ENCODE results near the gene CIZ1.
A peak's percentile ranks its signal among the peaks of the same experiment; 100 is the strongest.

Gene CIZ1

DNA sequence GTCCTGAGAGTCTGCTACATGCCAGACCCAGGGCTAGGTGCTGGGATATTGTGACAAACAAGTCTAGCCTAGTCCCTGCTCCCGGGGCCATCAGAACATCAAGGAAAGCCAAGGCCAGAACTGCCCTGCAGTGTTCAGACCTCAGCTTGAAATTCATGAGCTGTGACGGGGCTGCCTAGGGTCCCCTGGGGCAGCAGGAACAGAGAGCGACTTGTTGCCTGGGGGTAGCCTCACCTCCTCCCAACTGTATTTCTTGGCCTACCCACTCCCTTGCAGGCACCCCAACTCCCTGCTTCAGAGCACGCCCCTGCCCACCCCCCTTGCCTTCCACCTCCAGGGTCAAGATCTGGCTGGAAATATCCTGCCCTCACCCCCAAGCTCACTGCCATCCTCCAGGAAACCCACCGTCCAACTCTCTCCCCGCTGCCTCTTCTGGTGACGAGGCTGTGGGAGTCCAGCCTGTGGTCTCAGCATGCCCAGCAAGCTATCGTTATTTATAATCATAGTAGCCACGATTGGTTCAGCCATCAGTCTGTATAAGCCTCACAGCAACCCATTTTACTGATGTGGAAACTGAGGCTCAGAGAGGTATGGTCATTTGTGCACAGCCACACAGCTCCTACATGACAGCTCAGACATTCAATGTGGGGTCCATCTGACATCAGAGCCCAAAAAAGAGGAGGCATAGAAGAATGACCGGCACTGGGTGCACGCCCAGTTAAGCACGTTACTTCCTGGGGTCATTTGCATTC lies 22.6 kb upstream of the CIZ1 start:
- DNase-seq (ENCODE audit: low spot score) (no peak), FAIRE-seq (no peak)

DNA sequence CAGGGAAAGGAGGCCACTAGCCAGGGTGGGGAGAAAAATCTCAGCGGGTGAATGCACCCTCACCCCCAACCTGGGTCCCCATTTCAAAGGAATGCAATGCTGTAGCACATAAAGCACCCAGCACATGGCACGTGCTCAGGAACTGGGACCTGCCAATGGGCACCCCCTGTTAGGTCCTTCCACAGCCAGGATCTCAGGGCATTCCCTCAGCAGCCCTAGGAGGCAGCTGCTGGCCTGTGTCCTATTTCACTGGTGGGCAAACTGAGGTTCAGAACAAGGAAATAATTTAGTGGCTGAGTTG lies 20.6 kb upstream of the CIZ1 start:
- DNase-seq (ENCODE audit: low spot score) = no peak
- FAIRE-seq = no peak

GRCh38 chr9:128211186-128211980 lies 20.0 kb upstream of the CIZ1 start:
- DNase-seq (ENCODE audit: low spot score) = no peak
- no peak for FAIRE-seq

DNA sequence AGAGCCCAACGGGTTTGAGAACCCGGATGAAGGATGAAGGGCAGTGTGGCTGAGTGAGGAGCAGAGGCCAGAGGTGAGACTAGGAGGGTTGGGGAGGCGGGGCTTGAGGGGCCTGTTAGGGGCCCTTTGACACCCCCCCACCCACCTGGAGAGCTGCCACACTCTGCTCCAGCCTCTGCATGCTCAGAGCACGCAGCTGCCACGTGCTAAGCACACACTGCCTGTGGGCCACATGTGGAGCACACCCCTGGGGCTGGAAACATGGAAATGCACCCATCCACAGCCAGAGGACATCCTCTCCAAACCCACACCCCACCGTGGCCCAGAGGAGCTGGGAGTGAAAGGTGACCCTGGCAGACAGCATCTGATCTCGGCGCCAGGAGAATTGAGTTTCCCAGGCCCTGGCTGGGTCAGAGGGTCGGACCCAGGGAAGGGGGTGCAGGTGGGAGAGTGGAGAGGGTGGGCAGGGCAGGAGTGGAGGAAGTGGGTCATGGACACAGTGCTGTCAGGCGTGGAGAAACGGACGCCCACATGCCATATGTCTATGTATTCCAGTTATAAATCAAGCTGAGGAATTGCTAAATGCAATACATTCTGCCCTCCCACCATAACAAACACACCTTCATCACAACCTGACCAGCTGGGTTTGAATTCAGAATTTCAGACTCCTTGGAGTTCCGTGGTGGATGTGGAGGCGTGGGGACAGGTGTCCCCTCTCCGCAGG lies 17.7 kb upstream of the CIZ1 start:
- FAIRE-seq = no peak
- no peak for DNase-seq (ENCODE audit: low spot score)

GRCh38 chr9:128208386-128208785 lies 17.0 kb upstream of the CIZ1 start:
- DNase-seq (ENCODE audit: low spot score) (no peak), FAIRE-seq (no peak)

DNA sequence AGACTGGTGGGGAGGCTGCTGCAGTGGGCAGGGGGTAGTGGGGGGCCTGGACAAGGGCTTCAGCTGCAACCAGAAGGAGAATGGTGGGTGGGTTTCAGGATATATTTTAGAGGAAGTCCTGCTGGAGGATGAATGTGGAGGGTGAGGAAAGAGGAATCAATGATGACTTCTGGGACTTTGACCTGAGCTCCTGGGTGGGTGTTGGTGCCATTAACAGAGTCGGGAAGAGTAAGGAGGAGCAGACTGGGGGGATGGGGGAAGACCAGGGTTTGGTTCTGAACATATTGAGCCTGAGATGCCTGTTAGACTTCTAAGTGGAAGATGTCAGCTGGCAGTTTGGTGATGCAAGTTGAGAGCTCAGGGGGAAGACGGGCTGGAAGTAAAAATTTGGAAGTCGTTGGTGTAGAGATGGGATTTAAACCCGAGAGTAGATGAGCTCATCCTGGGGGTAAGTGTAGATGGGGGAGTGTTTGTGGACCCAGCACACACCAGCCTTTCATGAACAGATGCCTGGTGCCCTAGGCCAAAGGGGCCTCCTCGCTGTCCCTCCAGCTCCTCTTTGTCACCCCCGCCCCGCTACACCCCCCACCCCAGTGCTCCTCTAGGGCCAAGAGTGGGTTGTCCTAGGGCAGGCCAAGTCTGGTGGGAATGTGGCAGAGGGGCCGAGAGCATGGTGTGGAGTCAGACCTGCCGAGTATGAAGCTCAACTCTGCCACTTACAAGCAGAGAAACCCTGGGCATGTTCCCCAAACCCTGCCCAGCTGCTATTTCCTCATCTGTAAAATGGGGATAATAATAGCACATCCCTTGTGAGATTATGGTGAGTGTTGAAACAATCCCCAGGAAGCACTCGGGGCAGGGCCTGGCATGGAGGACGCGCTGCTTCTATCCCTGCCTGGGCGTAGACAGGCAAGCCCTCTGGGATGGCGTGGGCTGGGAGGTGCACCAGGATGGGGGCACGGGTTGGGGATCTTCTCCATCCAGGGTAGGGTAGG lies 15.8 kb upstream of the CIZ1 start:
- DNase-seq (ENCODE audit: low spot score) (no peak), FAIRE-seq (no peak)

- no peak for DNase-seq (ENCODE audit: low spot score)
- FAIRE-seq = no peak
Measured at GRCh38 chr9:128206484-128206883, 15.1 kb upstream of the CIZ1 start.

DNA sequence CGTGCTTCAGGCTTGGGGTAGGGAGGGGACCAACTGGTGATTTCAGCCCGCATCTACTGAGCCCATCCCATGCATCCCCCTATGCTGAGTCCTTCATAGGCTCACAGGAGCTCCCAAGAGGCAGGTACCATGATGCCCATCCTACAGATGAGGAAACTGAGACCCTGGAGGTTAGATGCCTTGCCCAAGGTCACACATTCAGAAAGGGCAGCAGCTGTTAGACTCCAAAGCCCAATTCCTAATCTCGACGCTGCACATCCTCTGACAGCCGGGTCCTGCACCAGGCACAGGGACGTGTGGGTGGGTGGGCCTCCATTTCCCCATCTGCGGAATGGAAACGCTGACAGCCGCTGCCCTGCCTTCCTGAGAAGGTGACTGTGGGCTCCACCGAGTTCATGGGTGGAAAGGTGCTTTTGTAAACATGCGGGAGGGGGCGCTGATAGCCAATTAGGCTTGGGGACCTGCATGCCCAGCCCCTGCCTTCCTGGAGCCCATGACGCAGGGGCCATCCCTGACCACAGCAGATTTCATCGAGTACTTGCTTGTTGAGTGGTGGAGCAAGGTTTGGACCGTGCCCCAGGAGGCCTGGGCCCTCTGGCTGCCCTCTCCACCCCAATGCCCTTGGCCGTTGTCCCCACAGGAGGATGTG lies 14.0 kb upstream of the CIZ1 start:
- DNase-seq (ENCODE audit: low spot score) = no peak
- no peak for FAIRE-seq

DNA sequence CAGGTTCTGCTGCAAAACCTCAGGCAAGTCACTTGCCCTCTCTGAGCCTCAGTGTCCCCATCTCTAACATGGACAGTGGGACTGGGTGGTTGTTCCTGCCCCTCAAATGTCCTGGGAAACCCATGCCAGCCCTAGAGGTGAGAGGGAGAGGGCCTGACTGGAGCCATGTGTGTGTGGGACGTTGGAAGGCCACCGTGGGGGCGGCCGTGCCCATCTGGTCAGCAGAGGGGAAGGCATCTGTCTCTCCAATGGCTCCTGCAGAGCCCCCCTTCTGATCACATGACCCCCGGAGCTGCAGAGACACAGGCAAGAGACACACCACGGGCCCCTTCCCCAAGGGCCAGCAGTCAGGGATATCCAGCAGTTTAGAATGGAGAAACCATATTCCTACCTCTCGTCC lies 13.5 kb upstream of the CIZ1 start:
- FAIRE-seq (no peak), DNase-seq (ENCODE audit: low spot score) (no peak)

DNA sequence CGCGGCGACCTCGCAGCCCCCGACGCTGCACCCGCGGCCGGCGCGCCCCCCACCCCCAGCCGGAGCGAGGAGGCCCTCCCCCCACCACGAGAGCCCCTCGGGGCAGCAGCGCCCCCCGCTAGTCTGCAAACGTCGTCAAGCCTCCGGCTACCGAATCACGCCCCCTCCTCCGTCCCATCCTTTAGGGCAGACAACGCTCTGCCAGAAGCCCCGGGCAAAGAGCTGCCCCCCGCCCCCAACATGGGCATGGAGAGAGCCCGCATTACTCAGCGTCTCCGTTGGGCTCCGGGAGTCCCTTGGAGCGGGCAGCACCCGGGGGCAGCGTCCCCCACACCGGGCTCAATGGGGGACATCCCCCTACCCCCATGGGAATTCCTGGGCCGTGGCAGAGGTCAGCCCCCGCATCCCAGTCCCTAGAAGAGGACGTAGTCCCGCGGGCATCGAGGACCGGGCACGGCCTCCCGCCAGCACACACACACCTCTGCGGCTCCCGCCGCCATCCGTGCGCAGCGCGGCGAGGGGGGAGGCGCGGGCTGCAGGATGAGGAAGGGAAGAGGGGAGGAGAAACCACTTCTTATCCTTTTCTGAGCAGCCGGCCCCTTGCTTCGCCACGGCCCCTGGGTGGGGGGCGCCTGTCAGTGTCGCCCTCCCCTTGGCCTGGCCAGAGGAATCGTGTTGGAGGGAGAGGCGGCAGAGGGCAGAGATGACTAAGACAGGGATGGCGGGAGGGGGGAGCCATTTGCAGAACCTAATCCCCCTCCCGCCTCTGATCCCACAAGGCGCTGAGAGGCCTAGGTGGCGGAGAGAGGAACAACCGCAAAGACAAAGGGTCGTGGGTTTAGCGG lies 12.6 kb upstream of the CIZ1 start:
- FAIRE-seq (no peak), DNase-seq (ENCODE audit: low spot score) (peak; percentile 83)

- FAIRE-seq (no peak), DNase-seq (ENCODE audit: low spot score) (peak; percentile 96)
Measured at GRCh38 chr9:128203024-128203706, 11.8 kb upstream of the CIZ1 start, which contains the start of gene DNM1. Gene DNM1 (plus strand): TSS chr9:128203379. CDS start chr9:128203471, 92 bp downstream.

GRCh38 chr9:128202648-128203023 lies 11.3 kb upstream of the CIZ1 start:
- DNase-seq (ENCODE audit: low spot score) (no peak), FAIRE-seq (no peak)

DNA sequence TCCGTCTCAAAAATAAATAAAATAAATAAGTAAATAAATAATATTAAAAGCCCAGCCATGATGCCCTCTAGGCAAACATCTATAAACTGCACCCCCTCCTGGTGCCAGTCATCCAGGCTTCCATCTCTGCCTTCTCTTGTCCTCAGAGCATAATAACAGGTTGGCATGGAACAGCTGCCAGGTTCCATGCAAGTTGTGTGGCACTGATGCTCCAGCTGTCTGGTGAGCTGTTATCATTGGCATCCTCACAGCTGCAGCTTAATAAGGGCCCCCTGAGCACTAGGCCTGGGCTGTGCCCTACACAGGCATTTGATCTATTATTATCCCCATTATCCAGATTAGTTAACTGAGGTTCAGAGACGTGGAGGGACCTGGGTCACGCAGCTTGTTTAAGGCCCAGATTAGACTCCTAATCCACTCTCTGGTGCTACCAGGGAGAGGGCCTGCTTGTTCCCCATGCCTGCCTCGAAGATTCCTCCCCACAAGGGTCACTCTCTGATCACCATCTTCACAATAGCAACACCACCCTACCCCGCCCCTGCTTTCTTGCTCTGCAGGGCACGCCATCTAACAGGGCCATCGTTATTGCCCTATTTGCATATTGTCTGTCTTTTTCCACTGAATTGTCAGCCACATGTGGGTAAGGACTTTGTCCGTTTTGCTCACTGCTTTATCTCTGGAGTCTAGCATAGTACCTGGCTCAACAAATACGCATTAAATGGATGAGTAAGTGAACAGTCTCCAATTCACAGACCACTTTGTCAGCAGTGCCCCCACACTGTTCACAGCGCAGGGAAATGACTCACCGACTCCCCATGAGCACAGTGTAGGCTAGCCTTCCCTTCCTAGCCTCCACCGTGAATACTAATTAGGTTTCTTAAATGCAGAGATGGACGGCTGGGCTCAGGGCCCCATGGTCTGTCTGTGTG lies 10.3 kb upstream of the CIZ1 start:
- DNase-seq (ENCODE audit: low spot score) (no peak), FAIRE-seq (no peak)

DNA sequence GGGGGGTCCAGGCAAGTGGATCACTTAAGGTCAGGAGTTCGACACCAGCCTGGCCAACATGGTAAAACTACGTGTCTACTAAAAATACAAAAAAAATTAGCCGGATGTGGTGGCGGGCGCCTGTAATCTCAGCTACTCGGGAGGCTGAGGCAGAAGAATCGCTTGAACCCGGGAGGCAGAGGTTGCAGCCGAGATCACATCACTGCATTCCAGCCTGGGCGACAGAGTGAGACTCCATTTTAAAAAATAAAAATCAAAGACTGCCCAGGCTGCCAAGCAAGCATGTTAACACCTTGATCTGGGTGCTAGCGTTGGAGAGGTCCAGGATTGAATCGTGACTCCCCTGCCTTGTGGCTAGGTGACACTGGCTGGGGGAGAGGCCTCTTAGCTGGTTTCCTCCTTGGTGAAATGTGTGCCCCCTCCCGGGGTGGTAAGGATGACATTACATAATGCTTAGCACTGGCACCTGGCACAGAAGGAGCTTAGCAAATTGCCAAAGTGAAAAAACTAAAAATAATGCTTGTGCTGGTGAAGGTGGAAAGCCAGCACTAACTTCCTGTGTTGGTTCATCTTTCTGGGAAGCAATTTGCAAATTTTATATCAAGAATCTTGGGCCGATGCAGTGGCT lies 2.2 kb upstream of the CIZ1 start:
- FAIRE-seq (no peak), DNase-seq (ENCODE audit: low spot score) (no peak)

- DNase-seq (ENCODE audit: low spot score) (no peak), FAIRE-seq (no peak)
Measured at GRCh38 chr9:128192601-128193371, 1.4 kb upstream of the CIZ1 start.

DNA sequence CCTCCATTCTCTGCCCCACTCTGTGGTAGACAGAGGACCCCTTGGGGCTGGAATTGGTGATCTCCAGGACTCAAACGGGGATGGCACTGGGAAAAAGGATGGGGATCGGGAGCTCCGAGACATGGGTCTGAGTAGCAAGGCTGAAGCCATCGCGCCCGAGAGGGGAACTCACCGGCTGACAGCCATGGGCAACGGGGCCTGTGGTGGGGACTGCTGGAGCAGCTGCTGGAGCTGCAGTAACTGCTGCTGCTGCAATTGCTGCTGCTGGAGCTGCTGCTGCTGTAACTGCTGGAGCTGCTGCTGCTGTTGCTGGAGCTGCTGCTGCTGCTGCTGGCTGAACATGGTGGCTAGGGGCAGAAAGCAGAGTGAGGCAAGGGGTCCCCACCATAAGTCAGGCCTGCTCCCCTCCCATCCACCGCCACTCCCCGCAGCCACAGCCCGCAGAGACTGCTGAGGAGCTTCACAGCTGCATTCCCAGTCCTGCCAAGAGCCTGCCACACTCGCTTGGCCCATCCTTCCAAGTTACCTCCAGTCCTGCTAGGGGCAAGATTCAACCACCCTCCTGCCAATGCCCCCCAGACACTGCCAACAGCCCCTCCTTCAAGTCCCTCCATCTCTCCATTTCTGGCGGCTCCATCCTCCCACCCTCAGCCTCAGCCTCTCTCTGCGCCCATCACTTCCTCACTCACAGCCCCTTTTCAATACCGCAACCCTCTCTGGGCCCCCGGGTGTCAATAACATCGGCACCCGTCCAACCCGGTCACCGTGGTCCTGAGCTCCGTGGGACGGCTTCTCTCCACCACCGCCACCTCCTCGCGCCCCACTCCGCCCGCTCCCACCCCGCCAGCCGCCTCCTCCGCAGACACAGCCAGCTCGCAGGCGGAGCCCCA lies 611 bp downstream of the CIZ1 start:
- no peak for FAIRE-seq
- DNase-seq (ENCODE audit: low spot score) = no peak
